LNCaP clone FGC (cell line): ENCODE results near the gene DNAJC9.

ENCODE experiments used
- DNase-seq: peaks from one replicate; pipeline ENCODE4 v3.0.0-alpha.2; 2011; ENCODE audit warnings: low read depth
- H3K4me3 ChIP-seq: 2 replicates; pipeline ENCODE4 v1.5.1; 2011; ENCODE audit warnings: mild to moderate bottlenecking, low read depth, low read length, control low read depth
- TF ChIP-seq, protein P1 (sequence below): IDR thresholded peaks from 2 replicates; pipeline ENCODE4 v1.5.1; 2012; ENCODE audit warnings: mild to moderate bottlenecking; ENCODE audit not compliant: control insufficient read depth, insufficient read depth; ENCODE audit errors: extremely low read depth

DNAJC9 gene

DNA sequence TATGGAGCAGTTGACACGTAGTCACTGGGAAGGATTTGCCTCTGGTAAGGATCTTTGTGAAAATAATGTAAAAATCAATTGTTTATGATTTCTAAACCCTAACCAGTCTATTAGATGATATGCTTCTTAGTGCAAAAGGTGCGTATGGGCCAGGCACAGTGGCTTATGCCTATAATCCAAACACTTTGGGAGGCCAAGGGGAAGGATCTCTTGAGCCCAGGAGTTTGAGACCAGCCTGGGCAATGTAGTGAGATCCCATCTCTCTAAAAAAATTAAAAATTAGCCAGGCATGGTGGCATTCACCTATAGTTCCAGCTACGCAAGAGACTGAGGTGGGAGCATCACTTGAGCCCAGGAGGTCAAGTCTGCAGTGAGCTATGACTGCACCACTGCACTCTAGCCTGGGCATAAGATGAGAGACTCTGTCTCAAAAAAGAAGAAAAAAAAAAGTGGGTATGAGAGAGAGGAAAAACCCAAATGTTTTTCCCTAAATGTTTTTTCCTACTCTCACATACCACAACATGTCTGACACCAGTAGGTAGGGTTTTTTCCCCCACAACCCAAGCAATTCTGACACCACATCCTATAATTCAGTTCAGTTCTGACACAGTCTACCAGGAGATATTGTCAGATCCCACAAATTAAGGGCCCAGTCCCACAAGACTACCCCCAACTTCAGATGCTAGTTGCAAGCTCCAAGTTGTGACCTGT, 36.5 kb downstream of the DNAJC9 start:
- TF ChIP-seq, protein P1, sequence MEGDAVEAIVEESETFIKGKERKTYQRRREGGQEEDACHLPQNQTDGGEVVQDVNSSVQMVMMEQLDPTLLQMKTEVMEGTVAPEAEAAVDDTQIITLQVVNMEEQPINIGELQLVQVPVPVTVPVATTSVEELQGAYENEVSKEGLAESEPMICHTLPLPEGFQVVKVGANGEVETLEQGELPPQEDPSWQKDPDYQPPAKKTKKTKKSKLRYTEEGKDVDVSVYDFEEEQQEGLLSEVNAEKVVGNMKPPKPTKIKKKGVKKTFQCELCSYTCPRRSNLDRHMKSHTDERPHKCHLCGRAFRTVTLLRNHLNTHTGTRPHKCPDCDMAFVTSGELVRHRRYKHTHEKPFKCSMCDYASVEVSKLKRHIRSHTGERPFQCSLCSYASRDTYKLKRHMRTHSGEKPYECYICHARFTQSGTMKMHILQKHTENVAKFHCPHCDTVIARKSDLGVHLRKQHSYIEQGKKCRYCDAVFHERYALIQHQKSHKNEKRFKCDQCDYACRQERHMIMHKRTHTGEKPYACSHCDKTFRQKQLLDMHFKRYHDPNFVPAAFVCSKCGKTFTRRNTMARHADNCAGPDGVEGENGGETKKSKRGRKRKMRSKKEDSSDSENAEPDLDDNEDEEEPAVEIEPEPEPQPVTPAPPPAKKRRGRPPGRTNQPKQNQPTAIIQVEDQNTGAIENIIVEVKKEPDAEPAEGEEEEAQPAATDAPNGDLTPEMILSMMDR = no peak
- H3K4me3 ChIP-seq = no peak overlapping the region
- DNase-seq = no peak

DNA sequence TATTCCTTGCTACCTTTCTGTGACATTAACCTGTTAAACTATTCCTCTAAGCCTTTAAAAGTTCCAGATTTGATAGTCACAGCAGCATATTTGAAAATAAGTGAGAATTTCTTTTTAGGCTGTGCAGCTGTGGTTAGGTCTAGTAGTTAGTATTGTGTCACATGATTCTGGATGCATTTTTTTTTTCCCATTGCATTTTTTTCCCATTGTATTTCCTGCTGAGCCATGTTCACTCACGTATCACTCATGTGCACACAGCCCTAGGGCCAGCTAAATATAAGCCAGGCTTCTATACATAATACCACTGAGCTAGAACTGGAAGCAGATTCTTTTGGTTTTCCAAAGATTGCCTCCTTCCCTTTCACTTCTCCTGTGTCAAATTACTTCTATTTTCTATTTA, 37.4 kb downstream of the DNAJC9 start:
- no peak for DNase-seq
- no peak overlapping the region for H3K4me3 ChIP-seq
- TF ChIP-seq, protein P1 = no peak

DNA sequence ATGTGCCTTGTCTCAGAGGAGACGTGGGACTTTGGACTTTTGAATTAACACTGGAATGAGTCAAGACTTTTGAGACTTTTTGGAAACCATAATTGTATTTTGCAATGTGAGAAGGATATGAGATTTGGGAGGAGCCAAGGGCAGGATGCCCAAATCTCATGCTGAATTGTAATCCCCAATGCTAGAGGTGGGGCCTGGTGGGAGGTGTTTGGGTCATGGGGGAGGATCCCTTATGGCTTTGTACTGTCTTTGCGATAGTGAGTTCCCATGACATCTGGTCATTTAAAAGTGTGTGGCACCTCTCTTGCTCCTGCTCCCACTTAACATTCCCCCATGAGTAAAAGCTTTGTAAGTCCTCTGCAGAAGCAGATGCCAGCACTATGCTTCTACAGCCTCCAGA, 39.2 kb downstream of the DNAJC9 start:
- H3K4me3 ChIP-seq = no peak overlapping the region
- TF ChIP-seq, protein P1 = no peak
- DNase-seq = no peak

DNA sequence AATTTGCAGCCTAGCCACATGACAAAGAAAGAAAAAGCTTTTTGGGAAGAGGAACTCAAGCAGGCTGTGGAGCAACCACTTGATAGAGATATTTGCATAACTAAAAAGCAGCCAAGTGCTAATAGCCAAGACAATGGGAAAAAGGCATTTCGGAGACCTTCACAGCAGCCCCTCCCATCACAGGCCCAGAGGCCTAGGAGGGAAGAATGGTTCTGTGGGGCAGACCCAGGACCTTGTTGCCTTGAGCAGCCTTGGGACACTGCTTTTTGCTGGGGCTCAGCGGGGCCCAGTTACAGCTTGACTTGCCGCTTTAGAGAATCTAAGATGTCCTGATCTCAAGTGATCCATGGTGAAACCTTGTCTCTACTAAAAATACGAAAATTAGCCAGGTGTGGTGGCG, 40.7 kb downstream of the DNAJC9 start:
- no peak overlapping the region for H3K4me3 ChIP-seq
- TF ChIP-seq, protein P1 = no peak
- no peak for DNase-seq

DNA sequence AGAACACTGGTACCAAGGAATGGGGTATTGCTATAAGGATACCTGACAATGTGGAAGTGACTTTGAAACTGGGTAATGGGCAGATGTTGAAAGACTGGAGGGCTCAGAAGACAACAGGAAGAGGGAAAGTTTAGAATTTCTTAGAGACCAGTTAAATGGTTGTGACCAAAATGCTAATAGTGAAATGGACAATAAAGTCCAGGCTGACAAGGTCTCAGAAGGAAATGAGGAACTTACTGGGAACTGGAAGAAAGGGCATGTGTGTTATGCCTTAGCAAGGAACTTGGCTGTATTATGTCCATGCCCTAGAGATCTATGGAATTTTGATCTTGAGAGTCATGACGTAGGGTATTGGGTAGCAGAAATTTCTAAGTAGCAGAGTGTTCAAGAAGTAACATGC, 41.2 kb downstream of the DNAJC9 start:
- TF ChIP-seq, protein P1 = no peak
- H3K4me3 ChIP-seq = no peak overlapping the region
- no peak for DNase-seq

DNA sequence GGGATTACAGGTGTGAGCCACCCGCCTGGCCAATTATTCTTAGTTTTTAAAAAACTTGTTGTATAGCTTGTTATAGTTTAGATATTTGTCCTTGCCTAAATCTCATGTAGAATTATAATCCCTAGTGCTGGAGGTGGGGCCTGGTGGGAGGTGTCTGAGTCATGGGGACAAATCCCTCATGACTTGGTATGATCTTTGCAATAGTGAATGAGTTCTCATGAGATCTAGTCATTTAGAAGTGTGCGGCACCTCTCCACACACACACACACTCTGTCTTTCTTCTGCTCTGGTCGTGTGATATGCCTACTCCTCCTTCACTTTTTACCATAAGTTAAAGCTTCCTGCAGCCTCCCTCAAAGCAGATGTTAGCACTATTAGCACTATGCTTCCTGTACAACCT, 42.0 kb downstream of the DNAJC9 start:
- no peak overlapping the region for H3K4me3 ChIP-seq
- no peak for DNase-seq
- TF ChIP-seq, protein P1 = no peak
